GM12878 (cell line): Measurements from ENCODE around the gene TRIM41. TPM values are rescaled to one million over a fixed set of nuclear protein-coding genes. Genes with fewer than 3 reads are reported as not detected.

Experiments
- ATAC-seq: fragments of 200-7000 bp; cut with Tn5 transposase; 3 replicates; pipeline ENCODE4 v1.9.1; 2020; ENCODE audit warnings: mild to moderate bottlenecking, moderate library complexity
- BruUV-seq: library from RNA; stranded (reverse); fragments of 400-500 nt; replicated peaks from 2 replicates; lab custom pipeline; 2021; lab: Mats Ljungman, UMichigan
- CTCF ChIA-PET: fragments of 300-600 bp; sonication (Branson Sonifier 250); formaldehyde crosslinking; extraction: SDS; loops from one replicate; lab custom pipeline; 2021; ENCODE audit warnings: inconsistent platforms; lab: Yijun Ruan, JAX
- POLR2A ChIA-PET: fragments of 350-600 bp; formaldehyde crosslinking; extraction: SDS; loops from one replicate; lab custom pipeline; 2021; ENCODE audit warnings: inconsistent platforms; lab: Charles Lee
- RAD21 ChIA-PET: fragments of 300-600 bp; sonication (Branson Sonifier 250); formaldehyde crosslinking; loops from one replicate; lab custom pipeline; 2023; ENCODE audit warnings: antibody characterized with exemption; ENCODE audit not compliant: unreplicated experiment; lab: Charles Lee
- SMC1A ChIA-PET: fragments of 300-600 bp; sonication (Branson Sonifier 250); formaldehyde crosslinking; loops from one replicate; lab custom pipeline; 2023; ENCODE audit not compliant: unreplicated experiment, uncharacterized antibody; lab: Charles Lee
- DNase-seq: peaks from one replicate; pipeline ENCODE4 v3.0.0-alpha.2; 2011; ENCODE audit warnings: low read depth, low spot score
- FAIRE-seq: peaks from 3 replicates; lab custom pipeline; 2011; peaks lifted over from hg19 to GRCh38; lab: Jason Lieb, UNC
- H2AFZ ChIP-seq: 2 replicates; pipeline ENCODE4 v1.6.0; 2011; ENCODE audit warnings: low read depth, low read length, control low read depth; ENCODE audit not compliant: control insufficient read depth
- H3K27ac ChIP-seq: 2 replicates; pipeline ENCODE4 v1.5.1; 2011; ENCODE audit warnings: control low read depth; ENCODE audit not compliant: control insufficient read depth, insufficient read depth
- H3K27me3 ChIP-seq, 2 experiments: replicated peaks in 1 of 2; 2 replicates each; pipeline versions ENCODE4 v1.6.0 to v1.6.1; 2011; ENCODE audit warnings: low read length in 1 of 2; ENCODE audit not compliant: control insufficient read depth in 2 of 2, insufficient read depth in 2 of 2
- H3K36me3 ChIP-seq, 2 experiments: 2 replicates each; pipeline ENCODE4 v1.5.1; 2011; ENCODE audit warnings: low read length in 1 of 2; ENCODE audit not compliant: control insufficient read depth in 2 of 2, insufficient read depth in 2 of 2
- H3K4me1 ChIP-seq: 2 replicates; pipeline ENCODE4 v1.6.1; 2011; ENCODE audit warnings: mild to moderate bottlenecking, low read length, moderate library complexity, mixed read lengths; ENCODE audit not compliant: control insufficient read depth, insufficient read depth
- H3K4me2 ChIP-seq: 2 replicates; pipeline ENCODE4 v1.6.0; 2011; ENCODE audit warnings: control low read depth; ENCODE audit not compliant: control insufficient read depth, insufficient read depth
- H3K4me3 ChIP-seq: fragments of 200-600 bp; sonication (generic); 2 replicates; pipeline ENCODE4 v1.5.1; 2016
- H3K79me2 ChIP-seq: 2 replicates; pipeline ENCODE4 v1.6.0; 2011; ENCODE audit warnings: low read length; ENCODE audit not compliant: control insufficient read depth, insufficient read depth
- H3K9ac ChIP-seq: 2 replicates; pipeline ENCODE4 v1.8.0; 2011; ENCODE audit warnings: low read length, control low read depth, mixed read lengths; ENCODE audit not compliant: control insufficient read depth, insufficient read depth
- H3K9me3 ChIP-seq: replicated peaks from 3 replicates; pipeline ENCODE4 v1.5.1; 2011; ENCODE audit warnings: mild to moderate bottlenecking, low read length; ENCODE audit not compliant: control insufficient read depth, insufficient read depth
- H4K20me1 ChIP-seq: 2 replicates; pipeline ENCODE4 v1.6.0; 2011; ENCODE audit not compliant: control insufficient read depth, insufficient read depth
- CBX3 ChIP-seq: fragments of 200-600 bp; sonication (generic); IDR thresholded peaks from 2 replicates; pipeline ENCODE4 v1.6.1; 2016; ENCODE audit warnings: low read depth, borderline replicate concordance
- ETV6 ChIP-seq, 2 experiments: fragments of 450-650 bp in 1 of 2; IDR thresholded peaks in 1 of 2; conservative IDR thresholded peaks in 1 of 2; 2 replicates each; pipeline ENCODE4 v1.6.1; 2014; ENCODE audit warnings: antibody characterized with exemption in 1 of 2, borderline replicate concordance in 1 of 2, low read depth in 1 of 2, mild to moderate bottlenecking in 1 of 2, moderate library complexity in 1 of 2
- EZH2 ChIP-seq: IDR thresholded peaks from 2 replicates; pipeline ENCODE4 v1.6.1; 2012; ENCODE audit warnings: low read depth, mild to moderate bottlenecking, control low read depth, inconsistent platforms, low read length, borderline replicate concordance; ENCODE audit not compliant: control insufficient read depth
- GABPA ChIP-seq: IDR thresholded peaks from 2 replicates; pipeline ENCODE4 v1.6.1; 2014; ENCODE audit warnings: antibody characterized with exemption, low read depth, mild to moderate bottlenecking, inconsistent platforms
- GATAD2B ChIP-seq: fragments of 450-650 bp; conservative IDR thresholded peaks from 2 replicates; pipeline ENCODE4 v1.6.1; 2017; ENCODE audit warnings: low read depth, mild to moderate bottlenecking, moderate library complexity
- HDAC6 ChIP-seq: fragments of 200-600 bp; sonication (generic); IDR thresholded peaks from one replicate; pipeline ENCODE4 v1.8.0; 2017; ENCODE audit warnings: antibody characterized with exemption; ENCODE audit not compliant: unreplicated experiment
- IRF5 ChIP-seq: fragments of 450-650 bp; IDR thresholded peaks from 2 replicates; pipeline ENCODE4 v1.6.1; 2017; ENCODE audit warnings: borderline replicate concordance
- MXI1 ChIP-seq: fragments of 150-350 bp; IDR thresholded peaks from 2 replicates; pipeline ENCODE4 v1.6.1; 2011; ENCODE audit warnings: low read depth, mild to moderate bottlenecking, inconsistent platforms, low read length, improper control_type of control experiment
- NFYA ChIP-seq: IDR thresholded peaks from 2 replicates; pipeline ENCODE4 v1.6.1; 2011; ENCODE audit warnings: low read depth, mild to moderate bottlenecking, low read length, improper control_type of control experiment, borderline replicate concordance
- POU2F2 ChIP-seq: IDR thresholded peaks from 3 replicates; pipeline ENCODE4 v1.6.1; 2011; ENCODE audit warnings: low read depth, mild to moderate bottlenecking, low read length, borderline replicate concordance
- PRDM15 ChIP-seq: fragments of 450-650 bp; formaldehyde crosslinking; IDR thresholded peaks from 2 replicates; pipeline ENCODE4 v1.4.0; 2020; ENCODE audit warnings: mild to moderate bottlenecking, moderate library complexity
- RBBP5 ChIP-seq: fragments of 200-600 bp; sonication (generic); conservative IDR thresholded peaks from 2 replicates; pipeline ENCODE4 v1.6.1; 2016
- TARDBP ChIP-seq: IDR thresholded peaks from 2 replicates; pipeline ENCODE4 v1.6.1; 2016; ENCODE audit warnings: borderline replicate concordance
- TCF3 ChIP-seq: IDR thresholded peaks from 2 replicates; pipeline ENCODE4 v1.6.1; 2012; ENCODE audit warnings: low read depth, mild to moderate bottlenecking, low read length, borderline replicate concordance; ENCODE audit not compliant: insufficient read depth
- ZZZ3 ChIP-seq: IDR thresholded peaks from 2 replicates; pipeline ENCODE4 v1.6.1; 2011; ENCODE audit warnings: low read depth; ENCODE audit not compliant: control insufficient read depth, insufficient read length
- WGBS: methylation state at CpG from one replicate; pipeline ENCODE4 v1.1.6; 2016; ENCODE audit warnings: low lambda C conversion rate; ENCODE audit not compliant: insufficient replicate concordance, insufficient coverage; ENCODE audit errors: missing lambda C conversion rate; 5-methylcytosine and 5-hydroxymethylcytosine counted together
- in situ Hi-C: fragments of 300-500 bp; cut with MboI; formaldehyde crosslinking; loops from 9 replicates; pipeline ENCODE4 v1.14.3; 2018; ENCODE audit warnings: mixed read lengths
- intact Hi-C: fragments of 100-400 bp; cut with micrococcal nuclease; formaldehyde crosslinking; loops from one replicate; pipeline ENCODE4 v1.14.2; 2022; ENCODE audit not compliant: unreplicated experiment
- polyA plus RNA-seq, 11 experiments: library from polyadenylated mRNA; depleted of rRNA in 4 of 11; unstranded in 6 of 11; stranded (reverse) in 5 of 11; fragments of >200 nt; fragmentation: Nextera tagmentation in 4 of 11; fragmentation: Illumina TruSeq in 1 of 11; extraction: Ambion mirVana in 4 of 11; extraction: Trizol in 1 of 11; gene quantifications; 1 replicate in 1 of 11; 2 replicates in 10 of 11; pipeline versions ENCODE4 v1.2.1 to v1.2.3, GENCODE V29; 2011 to 2016; ENCODE audit warnings: inconsistent platforms in 2 of 11, missing spikeins in 2 of 11, low read depth in 1 of 11
- total RNA-seq, 4 experiments: library from RNA; depleted of rRNA in 3 of 4; stranded (reverse); fragments of >200 nt in 3 of 4; fragmentation: Illumina TruSeq in 1 of 4; extraction: Trizol in 1 of 4; gene quantifications; 2 replicates each; pipeline versions ENCODE4 v1.2.1 to v1.2.3, GENCODE V29; 2013 to 2021
- TF ChIP-seq, protein P1 (sequence below): fragments of 450-650 bp; conservative IDR thresholded peaks from 2 replicates; pipeline ENCODE4 v1.6.1; 2017; ENCODE audit warnings: mild to moderate bottlenecking, moderate library complexity

Gene TRIM41
- total and polyA plus RNA-seq, 10 of the 15 experiments (the other 5 are each of a cell fraction or from before 2014, with no cell fraction given): 1.0 to 28.9 (median 10.6) TPM

GRCh38 chr5:181263633-181264032 lies 40.6 kb downstream of the TRIM41 start:
- Histone ChIP-seq H3K9ac (no peak overlapping the region), H3K4me3 (no peak overlapping the region), H3K36me3 (peaks cover 1 to 4% of the 10 kb centered on the region in 2 experiments; a peak in 2 of 4 replicates), H3K27ac (no peak overlapping the region), H3K4me1 (peaks cover 3% of the 10 kb centered on the region; the same call in 1 of the 2 replicates), H4K20me1 (no peaks in the 10 kb centered on the region), H2AFZ (no peak overlapping the region), H3K9me3 (no peaks in the 10 kb centered on the region), H3K27me3 (no peaks in the 10 kb centered on the region), H3K79me2 (peaks cover 35% of the 10 kb centered on the region), H3K4me2 (no peak overlapping the region)
- intact Hi-C loops: loop anchor here (5.0 kb wide), 1 partner anchor 401 kb away; the partner anchor contains the start of gene ZFP62
- SMC1A ChIA-PET: interaction anchor here (1.0 to 1.1 kb wide), 2 partner anchors 12 to 79 kb away, joined by 3 to 4 read pairs; no protein-coding TSS in a partner anchor
- CTCF ChIA-PET: no interaction called here
- ATAC-seq: no peak
- FAIRE-seq: no peak
- RAD21 ChIA-PET: interaction anchor here (0.6 kb wide), 1 partner anchor 57 kb away, joined by 3 read pairs; no protein-coding TSS in a partner anchor
- BruUV-seq: no TSS peak
- POLR2A ChIA-PET: no interaction called here
- DNase-seq: no peak
- in situ Hi-C loops: no loop called here
- 91% methylated on average over 5 of the region's 5 CpGs for WGBS
- TF ChIP-seq MXI1 (no peak), TARDBP (no peak), ZZZ3 (no peak), HDAC6 (no peak), ETV6 (conservative IDR thresholded peaks at IDR 0.05 in 1 of 2, IDR thresholded peaks at IDR 0.05 in 1 of 2; ENCODE audit: borderline replicate concordance in 1 of 2, low read depth in 1 of 2) (no peak), CBX3 (no peak), TCF3 (no peak), POU2F2 (no peak), NFYA (no peak), EZH2 (no peak), RBBP5 (no peak), GATAD2B (no peak), IRF5 (no peak), PRDM15 (CRISPR knock-in tag) (no peak), GABPA (no peak)
- TF ChIP-seq, protein P1, sequence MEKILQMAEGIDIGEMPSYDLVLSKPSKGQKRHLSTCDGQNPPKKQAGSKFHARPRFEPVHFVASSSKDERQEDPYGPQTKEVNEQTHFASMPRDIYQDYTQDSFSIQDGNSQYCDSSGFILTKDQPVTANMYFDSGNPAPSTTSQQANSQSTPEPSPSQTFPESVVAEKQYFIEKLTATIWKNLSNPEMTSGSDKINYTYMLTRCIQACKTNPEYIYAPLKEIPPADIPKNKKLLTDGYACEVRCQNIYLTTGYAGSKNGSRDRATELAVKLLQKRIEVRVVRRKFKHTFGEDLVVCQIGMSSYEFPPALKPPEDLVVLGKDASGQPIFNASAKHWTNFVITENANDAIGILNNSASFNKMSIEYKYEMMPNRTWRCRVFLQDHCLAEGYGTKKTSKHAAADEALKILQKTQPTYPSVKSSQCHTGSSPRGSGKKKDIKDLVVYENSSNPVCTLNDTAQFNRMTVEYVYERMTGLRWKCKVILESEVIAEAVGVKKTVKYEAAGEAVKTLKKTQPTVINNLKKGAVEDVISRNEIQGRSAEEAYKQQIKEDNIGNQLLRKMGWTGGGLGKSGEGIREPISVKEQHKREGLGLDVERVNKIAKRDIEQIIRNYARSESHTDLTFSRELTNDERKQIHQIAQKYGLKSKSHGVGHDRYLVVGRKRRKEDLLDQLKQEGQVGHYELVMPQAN: no peak
